ENCODE measurements around the gene RNF207.

DNA sequence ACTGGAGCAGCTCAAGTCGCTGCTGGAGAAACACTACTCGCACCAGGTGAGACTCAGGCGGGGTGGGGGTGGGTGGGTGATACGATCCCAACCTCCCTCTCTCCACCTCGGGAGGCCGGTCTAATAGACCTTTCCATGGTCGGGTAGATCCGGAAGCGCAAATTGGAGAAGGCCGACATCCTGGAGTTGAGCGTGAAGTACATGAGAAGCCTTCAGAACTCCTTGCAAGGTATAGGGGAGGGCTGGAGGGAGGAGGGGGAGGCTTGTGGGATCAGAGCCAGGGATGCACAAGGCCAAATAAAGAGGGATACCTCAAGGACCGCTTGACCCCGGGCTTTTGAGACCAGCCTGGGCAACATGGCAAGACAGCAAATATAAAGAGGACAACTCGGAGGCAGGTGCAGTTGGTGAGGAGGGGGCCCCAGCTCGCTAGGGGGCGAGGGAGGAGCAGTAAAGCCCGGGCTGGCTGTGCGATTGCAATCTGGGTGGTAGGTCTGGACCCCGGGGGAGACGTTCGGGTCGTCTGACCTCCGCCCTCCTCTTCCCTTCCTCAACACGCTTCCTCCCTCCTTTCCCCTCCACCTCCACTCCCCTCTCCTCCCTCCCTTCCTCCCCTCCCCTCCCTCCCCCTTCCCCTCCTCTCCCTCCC, 38.6 kb downstream of the RNF207 start:
- TF ChIP-seq POLR2A (IDR thresholded peaks at IDR 0.05; ENCODE audit: low read length) (no peak), GATA1 (IDR thresholded peaks at IDR 0.05; ENCODE audit: low read depth, low read length) (no peak)
